AG04450 (cell line): ENCODE data around the gene LUC7L. TPM values are rescaled to one million over a fixed set of nuclear protein-coding genes. Genes with fewer than 3 reads are reported as not detected.
"Not testable (repeated sequence)": the region's sequence is repeated elsewhere in the genome, so short reads cannot be mapped to it uniquely, and the experiment has no call there.

Experiments used
- CTCF ChIA-PET: fragments of 300-600, 350-600 bp; formaldehyde crosslinking; extraction: SDS; loops from one replicate; lab custom pipeline; 2022; ENCODE audit warnings: antibody characterized with exemption, inconsistent platforms; lab: Charles Lee
- POLR2A ChIA-PET: fragments of 350-600 bp; formaldehyde crosslinking; extraction: SDS; loops from one replicate; lab custom pipeline; 2021; ENCODE audit warnings: antibody characterized with exemption, inconsistent platforms; lab: Yijun Ruan, JAX
- DNase-seq: peaks from one replicate; pipeline ENCODE4 v3.0.0-alpha.2; 2011; ENCODE audit warnings: low read depth, low spot score
- H3K27ac ChIP-seq: one replicate; pipeline ENCODE4 v1.5.1; 2012; ENCODE audit warnings: low read depth, low read length, control low read depth
- H3K27me3 ChIP-seq: one replicate; pipeline ENCODE4 v1.6.0; 2012; ENCODE audit warnings: low read length; ENCODE audit not compliant: control insufficient read depth, insufficient read depth
- H3K4me3 ChIP-seq: 2 replicates; pipeline ENCODE4 v1.5.1; 2011; ENCODE audit warnings: mild to moderate bottlenecking, low read depth, low read length, control low read depth
- H3K9me3 ChIP-seq: 2 replicates; pipeline ENCODE4 v1.5.1; 2012; ENCODE audit warnings: low read length; ENCODE audit not compliant: control insufficient read depth, insufficient read depth
- CTCF ChIP-seq: IDR thresholded peaks from 2 replicates; pipeline ENCODE4 v1.5.1; 2011; ENCODE audit warnings: low read depth, low read length, control low read depth, inconsistent platforms
- polyA plus RNA-seq: library from polyadenylated mRNA; depleted of rRNA; stranded (reverse); fragments of >200 nt; gene quantifications from 2 replicates; pipeline ENCODE4 v1.2.3, GENCODE V29; 2011

Gene LUC7L
- polyA plus RNA-seq, 1 experiment = 47.2 TPM

GRCh38 chr16:154217-155030 lies 74.8 kb downstream of the LUC7L start:
- Histone ChIP-seq H3K4me3 (peak overlapping the region; percentile 60), H3K27ac (no peak overlapping the region), H3K27me3 (peaks cover 3% of the 10 kb centered on the region), H3K9me3 (peaks cover 4% of the 10 kb centered on the region; the same call in 1 of the 2 replicates)
- ChIA-PET POLR2A (no interaction called here), CTCF (interaction anchor here (1.0 kb wide), 1 partner anchor 47 kb away, joined by 5 read pairs; no protein-coding TSS in a partner anchor)
- no peak for TF ChIP-seq CTCF
- DNase-seq = no peak

DNA sequence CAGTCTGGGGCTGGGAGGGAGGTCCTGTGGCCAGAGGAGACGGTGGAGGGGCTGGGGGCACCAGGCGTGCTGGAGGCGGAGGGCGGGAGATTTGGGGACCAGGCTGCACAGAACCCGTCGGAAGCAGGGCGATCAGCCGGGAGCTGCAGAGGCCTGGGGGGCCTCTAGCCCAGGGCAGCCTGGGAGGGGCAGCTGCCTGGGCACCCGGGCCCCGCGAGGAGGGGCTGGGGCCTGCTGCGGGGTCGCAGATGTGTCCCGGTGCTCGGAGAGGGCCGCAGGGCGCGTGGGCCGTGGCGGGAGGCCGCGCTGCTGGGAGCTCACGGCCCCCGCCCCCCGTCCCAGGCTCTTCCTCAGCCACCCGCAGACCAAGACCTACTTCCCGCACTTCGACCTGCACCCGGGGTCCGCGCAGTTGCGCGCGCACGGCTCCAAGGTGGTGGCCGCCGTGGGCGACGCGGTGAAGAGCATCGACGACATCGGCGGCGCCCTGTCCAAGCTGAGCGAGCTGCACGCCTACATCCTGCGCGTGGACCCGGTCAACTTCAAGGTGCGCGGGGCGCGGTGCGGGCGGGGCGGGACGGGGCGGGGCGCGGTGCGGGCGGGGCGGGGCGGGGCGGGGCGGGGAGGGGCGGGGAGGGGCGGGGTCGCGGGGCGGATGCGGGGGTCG lies 75.6 kb downstream of the LUC7L start:
- POLR2A ChIA-PET, H3K27me3 ChIP-seq: not testable (repeated sequence)
- CTCF ChIA-PET = interaction anchor here (1.0 kb wide), 1 partner anchor 47 kb away, joined by 5 read pairs; no protein-coding TSS in a partner anchor

GRCh38 chr16:153129-153521 lies 76.1 kb downstream of the LUC7L start:
- POLR2A ChIA-PET, DNase-seq, H3K27me3 ChIP-seq, CTCF ChIA-PET, H3K9me3 ChIP-seq, H3K27ac ChIP-seq, H3K4me3 ChIP-seq: not testable (repeated sequence)

More for the DNA sequence above, 75.6 kb downstream of the LUC7L start:
- not testable (repeated sequence) for H3K9me3 ChIP-seq, DNase-seq, H3K4me3 ChIP-seq, H3K27ac ChIP-seq

- H3K27ac ChIP-seq = no peak within 1 kb of the TSS
- POLR2A ChIA-PET = no interaction called here
- H3K9me3 ChIP-seq = peaks cover 4% of the 10 kb centered on the region; the same call in 1 of the 2 replicates
- no peak for DNase-seq
- H3K4me3 ChIP-seq = no peak within 1 kb of the TSS
- peaks cover 3% of the 10 kb centered on the region for H3K27me3 ChIP-seq
- CTCF ChIA-PET = no interaction called here
- no peak for TF ChIP-seq CTCF
These were observed 76.8 kb downstream of the LUC7L start, which contains the start of gene HBZ for GRCh38 chr16:152141-153128. HBZ (plus strand) TSS chr16:152644; CDS start chr16:152910, 266 bp downstream.

DNA sequence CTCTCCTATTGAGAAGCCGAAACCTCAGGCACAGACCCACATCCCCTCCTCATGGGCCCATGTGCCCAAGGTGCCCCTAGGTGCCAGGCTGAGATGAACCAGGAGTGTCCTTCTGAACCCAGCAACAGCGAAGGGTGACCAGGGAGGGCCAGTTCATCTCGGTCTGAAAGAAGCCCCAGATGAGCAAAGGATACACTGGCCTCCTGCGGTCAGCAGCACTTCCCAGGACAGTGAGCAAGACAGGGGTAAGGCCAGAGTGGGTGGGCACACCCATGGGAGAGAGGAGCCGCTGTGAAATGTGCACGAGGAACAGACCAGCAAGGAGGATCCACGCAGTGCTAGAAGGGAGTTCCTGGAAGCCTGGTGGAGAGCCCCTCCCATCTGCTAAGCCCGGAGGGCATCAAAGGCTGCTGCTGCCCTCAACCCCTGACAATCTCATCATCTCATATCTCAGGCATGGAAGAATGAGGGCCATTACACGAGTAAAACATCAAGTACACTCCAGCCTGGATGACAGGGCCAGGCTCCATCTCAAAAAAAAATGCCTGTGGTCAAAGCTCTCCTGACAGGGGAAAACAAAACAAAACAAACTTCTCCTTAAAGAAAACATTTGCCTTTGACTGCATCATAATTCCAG lies 80.1 kb downstream of the LUC7L start:
- no peaks in the 10 kb centered on the region for H3K27me3 ChIP-seq
- TF ChIP-seq CTCF = no peak
- peak overlapping the region; percentile 11 for H3K27ac ChIP-seq
- DNase-seq = peak; percentile 11
- ChIA-PET CTCF (interaction anchor here (1.4 kb wide), 1 partner anchor 42 kb away, joined by 6 read pairs; no protein-coding TSS in a partner anchor), POLR2A (no interaction called here)
- no peak overlapping the region for H3K4me3 ChIP-seq
- H3K9me3 ChIP-seq = no peaks in the 10 kb centered on the region
